Keratinocyte (primary cell): ENCODE measurements around the gene NPTX1.

Experiments
- CTCF ChIP-seq, 3 experiments: IDR thresholded peaks in 1 of 3; conservative IDR thresholded peaks in 1 of 3; optimal IDR thresholded peaks in 1 of 3; 2 replicates in 2 of 3; 3 replicates in 1 of 3; pipeline versions ENCODE3 to v1.5.1; 2011; ENCODE audit warnings: low read length in 3 of 3, mild to moderate bottlenecking in 3 of 3, moderate library complexity in 2 of 3, control low read depth in 1 of 3, inconsistent platforms in 1 of 3; ENCODE audit not compliant: insufficient read depth in 2 of 3; ENCODE audit errors: extremely low read depth in 1 of 3
- EZH2 ChIP-seq: IDR thresholded peaks from one replicate; pipeline ENCODE4 v1.6.1; 2012; ENCODE audit warnings: inconsistent platforms, mild to moderate bottlenecking, low read length, moderate library complexity

DNA sequence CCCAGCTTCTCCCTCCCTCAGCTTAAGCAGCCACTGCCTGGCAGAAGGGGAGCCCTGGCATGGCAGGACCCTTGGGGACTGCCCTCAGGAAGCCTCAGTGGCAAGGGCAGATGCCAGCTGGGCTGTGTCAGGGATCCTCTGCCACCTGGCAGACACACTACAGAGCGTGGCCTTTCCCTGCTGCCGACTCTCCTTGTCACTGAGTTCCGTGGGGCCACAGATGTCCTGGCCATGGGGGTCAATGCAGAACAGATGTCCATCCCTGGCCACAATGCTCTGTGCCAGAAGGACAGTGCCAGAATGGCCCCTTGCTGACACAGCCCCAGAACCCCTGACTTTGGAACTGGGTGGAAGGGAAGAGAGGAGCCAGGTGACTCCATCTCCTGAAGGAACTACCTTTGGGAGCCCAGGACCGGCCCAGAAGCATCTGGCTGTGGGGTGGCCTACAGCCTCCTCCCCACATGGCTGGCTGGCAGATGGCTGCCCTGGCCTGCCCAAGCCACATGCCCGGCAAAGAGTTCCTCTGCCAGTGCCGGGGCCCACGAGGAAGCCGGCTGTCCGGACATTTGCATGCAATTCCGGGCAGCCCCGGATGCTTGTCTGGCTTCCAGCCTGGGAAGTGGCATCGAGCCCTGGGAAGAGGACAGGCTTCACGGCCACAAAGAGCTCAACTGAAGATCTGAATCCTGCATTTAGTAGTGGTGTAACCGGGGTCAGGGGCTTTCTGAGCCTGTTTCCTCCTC lies 24.1 kb downstream of the NPTX1 start:
- no peak for TF ChIP-seq CTCF (optimal IDR thresholded peaks at IDR 0.05 in 1 of 3, IDR thresholded peaks at IDR 0.05 in 1 of 3, conservative IDR thresholded peaks at IDR 0.05 in 1 of 3; ENCODE audit: extremely low read depth in 1 of 3, insufficient read depth in 2 of 3, low read length in 3 of 3)
- TF ChIP-seq EZH2, result no peak
